Activated naive CD4-positive, alpha-beta T cell (primary cell): ENCODE measurements around the gene LUC7L.
"Not testable (repeated sequence)": the region's sequence is repeated elsewhere in the genome, so short reads cannot be mapped to it uniquely, and the experiment has no call there.

Experiments used
- DNase-seq, 4 experiments: peaks; one replicate each; lab custom pipeline; 2025; lab: John Stamatoyannopoulos, UW

The LUC7L gene

DNA sequence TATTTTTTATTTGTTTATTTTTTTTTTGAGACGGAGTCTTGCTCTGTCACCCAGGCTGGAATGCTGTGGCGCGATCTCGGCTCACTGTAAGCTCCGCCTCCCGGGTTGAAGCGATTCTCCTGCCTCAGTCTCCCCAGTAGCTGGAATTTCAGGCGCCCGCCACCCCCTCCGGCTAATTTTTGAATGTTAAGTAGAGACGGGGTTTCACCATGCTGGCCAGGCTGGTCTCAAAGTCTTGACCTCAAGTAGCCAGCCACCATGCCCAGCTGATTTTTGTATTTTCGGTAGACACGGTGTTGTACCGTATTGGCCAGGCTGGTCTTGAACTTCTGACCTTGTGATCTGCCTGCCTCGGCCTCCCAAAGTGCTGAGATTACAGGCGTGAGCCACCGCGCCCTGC, 1.1 kb upstream of the LUC7L start:
- not testable (repeated sequence) for DNase-seq

DNA sequence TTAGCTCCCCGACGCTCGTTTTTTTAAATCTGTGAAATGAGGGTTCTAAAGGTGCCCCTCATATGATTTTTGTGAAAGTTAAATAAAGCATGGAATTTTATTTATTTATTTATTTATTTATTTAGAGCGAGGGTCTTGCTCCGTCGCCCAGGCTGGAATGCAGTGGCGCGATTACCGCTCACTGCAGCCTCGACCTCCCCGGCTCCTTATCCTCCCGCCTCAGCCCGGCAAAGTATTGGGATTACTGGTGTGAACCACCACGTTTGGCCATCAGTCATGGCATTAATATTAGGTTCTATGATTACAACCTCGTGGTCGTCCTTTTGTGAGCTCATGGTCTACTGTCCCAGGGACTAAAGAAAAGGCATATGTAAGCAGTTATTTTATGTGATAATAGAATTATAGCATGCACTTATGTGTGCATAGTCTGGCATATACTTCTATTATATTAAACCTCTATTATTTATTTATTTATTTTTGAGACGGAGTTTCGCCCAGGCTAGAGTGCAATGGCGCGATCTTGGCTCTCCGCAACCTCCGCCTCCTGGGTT, 557 bp upstream of the LUC7L start:
- DNase-seq: no peak

DNA sequence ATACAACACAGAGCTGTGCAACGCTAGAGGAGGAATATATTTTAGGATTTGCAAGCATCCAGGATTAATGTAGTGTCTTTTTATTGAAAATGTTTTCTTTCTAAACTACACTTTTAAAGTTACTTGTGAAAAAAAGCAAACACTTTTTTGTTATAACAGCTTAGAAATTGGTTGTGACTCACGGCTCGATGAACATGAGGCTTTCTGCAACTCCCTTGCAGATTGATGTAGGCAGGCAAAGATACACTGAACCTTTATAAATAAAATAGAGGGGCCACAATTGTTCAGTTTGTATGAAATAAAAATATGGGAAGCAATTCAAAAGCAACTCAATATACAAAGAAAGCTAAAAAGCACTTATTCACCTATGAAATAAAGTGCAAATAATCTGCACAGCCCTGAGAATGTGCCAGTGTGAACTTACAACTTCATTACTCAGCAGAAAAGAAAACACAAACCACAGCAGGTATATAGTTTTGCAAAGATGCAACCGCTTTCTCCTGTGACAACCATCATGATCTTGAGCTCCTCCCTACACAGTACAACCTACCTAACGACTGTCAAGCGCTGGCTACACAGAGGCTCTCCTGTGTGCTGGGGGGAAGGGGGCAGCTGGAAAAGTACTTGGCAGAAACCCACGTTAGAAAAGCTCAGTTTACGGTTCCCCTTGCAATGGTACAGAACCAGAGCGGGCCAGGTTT, 948 bp downstream of the LUC7L start:
- DNase-seq: no peak

DNA sequence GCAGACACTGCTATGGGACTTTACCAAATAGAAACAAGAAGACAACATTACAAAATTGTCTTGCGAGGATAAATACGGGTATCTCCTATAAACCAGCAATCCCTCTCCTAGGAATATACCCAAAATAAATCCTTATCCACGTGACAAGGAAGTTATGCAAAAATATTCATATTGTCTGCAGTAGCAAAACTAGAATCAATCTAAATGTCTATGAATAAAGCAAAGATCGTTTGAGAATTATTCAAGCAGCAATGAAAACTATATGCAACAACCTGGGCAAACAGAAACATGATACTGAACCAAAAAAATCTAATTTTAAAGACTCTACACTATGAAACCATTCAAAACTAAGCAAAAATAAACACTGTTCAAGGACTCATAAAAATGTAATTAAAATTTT, 9.2 kb downstream of the LUC7L start:
- no peak for DNase-seq

DNA sequence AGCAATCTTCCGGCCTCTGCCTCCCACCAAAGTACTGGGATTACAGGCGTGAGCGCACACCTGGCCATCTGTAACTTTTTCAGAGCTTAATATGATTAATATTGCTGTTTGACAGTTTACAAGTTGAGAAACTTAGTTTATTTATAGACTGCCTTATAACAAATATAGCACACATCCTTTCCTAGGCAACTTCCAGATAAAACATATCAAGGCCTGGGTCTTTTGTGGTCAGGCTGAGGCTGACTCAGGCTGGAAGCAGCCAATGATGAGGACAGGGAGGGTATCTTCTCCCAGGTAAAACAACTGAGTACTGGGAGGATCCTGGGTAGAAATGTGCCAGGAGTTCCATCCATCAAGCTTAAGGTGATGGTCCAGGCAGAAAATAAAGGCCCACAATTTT, 16.2 kb downstream of the LUC7L start:
- DNase-seq: no peak

DNA sequence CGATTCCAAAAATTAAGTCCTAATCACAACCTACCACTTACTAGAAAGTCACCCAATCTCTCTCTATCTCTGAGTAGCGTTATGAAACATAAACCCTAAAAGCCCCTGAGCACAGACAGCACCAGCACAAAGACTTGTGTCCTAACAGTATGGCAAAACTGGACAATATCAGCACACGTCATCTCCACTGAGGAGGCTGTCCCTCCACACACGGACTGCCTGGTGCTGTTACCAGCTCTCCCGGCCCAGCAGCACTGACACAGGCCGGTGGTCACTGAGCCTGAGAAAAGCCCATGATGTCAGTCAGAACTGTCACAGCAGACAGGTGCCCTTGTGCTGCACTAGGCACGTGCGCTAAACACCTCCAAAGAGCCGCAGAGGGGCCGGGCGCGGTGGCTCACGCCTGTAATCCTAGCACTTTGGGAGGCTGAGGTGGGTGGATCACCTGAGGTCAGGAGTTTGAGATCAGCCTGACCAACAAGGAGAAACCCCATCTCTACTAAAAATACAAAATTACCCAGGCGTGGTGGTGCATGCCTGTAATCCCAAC, 17.5 kb downstream of the LUC7L start:
- not testable (repeated sequence) for DNase-seq

DNA sequence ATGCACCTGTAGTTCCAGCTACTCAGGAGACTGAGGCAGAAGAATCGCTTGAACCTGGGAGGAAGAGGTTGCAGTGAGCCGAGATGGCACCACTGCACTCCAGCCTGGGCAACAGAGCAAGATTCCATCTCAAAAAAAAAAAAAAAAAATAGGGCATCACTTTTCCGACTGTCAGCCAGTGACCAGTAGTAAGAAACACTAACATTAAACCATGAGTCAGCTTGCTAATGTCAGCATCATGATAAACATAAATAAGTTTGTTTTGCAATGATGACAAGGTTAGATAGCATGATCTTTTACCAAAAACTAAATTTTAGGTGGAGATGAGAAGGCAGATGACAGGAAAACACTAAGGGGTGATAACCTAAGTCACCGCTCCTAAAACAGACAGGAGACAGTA, 19.9 kb downstream of the LUC7L start:
- not testable (repeated sequence) for DNase-seq

DNA sequence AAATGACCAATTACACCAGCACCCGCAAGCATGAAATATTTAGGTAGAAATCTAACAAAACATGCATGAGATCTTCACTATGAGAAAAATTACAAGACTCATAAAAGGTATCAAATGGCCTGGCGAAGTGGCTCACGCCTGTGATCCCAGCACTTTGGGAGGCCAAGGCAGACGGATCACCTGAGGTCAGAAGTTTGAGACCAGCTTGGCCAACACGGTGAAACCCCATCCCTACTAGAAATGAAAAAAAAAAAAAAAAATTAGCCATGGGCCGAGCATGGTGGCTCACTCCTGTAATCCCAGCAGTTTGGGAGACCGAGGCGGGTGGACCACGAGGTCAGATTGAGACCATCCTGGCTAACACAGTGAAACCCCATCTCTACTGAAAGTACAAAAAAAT, 25.2 kb downstream of the LUC7L start:
- not testable (repeated sequence) for DNase-seq

DNA sequence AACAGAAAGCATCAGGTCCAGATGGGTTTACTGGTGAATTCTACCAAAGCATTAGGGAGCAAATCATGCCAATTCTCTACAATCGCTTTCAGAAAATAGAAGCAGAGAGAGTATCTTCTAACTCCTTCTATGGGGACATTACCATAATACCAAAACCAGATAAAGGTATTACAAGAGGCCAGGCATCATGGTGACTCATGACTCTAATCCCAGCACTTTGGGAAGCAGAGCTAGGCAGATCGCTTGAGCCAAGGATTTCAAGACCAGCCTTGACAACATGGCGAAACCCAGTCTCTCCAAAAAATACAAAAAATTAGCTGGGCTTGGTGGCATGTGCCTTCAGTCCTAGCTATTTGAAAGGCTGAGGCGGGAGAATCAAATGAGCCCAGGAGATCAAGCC, 26.0 kb downstream of the LUC7L start:
- no peak for DNase-seq

DNA sequence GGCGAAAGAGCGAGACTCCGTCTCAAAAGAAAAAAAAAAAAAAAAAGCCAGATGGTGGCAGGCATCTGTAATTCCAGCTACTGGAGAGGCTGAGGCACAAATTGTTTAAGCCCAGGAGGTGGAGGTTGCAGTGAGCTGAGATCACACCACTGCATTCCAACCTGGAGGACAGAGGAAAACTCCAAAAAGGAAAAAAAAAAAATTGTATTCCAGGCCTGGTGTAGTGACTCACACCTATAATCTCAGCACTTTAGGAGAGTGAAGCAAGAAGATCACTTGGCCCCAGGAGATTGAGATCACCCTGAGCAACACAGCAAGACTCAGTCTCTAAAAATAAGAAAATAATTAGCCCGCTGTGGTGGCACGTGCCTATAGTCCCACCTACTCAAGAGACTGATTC, 28.9 kb downstream of the LUC7L start:
- no peak for DNase-seq

DNA sequence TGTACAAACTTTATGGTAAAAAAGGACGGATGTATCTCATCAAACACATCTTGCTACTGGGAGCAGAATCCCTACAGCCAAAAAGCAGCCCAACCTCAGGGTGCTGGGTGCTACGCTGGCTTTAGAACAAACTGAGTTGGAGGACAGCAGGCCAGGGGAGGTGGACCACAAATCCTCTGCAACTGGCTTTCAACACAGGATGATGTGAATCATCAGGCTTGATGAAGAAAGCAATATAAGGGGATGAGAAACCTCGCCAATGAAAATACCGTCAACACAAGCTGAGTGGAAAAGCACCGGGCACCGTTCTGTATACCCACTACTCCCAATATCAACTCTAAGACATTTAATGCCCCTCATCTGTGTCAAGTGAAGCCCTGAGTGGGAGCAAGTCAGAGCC, 34.7 kb downstream of the LUC7L start:
- no peak for DNase-seq

DNA sequence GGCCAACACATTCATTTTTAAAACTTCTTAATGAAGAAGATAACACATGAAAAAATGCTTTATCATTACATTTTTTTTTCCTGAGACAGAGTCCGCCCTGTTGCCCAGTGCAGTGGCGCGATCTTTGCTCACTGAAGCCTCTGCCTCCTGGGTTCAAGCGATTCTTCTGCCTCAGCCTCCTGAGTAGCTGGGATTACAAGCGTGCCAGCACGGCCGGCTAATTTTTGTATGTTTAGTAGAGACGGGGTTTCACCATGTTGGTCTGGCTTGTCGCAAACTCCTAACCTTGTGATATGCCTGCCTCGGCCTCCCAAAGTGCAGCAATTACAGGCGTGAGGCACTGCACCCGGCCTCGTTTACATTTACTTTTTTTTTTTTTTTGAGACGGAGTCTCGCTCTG, 35.8 kb downstream of the LUC7L start:
- DNase-seq: no peak

DNA sequence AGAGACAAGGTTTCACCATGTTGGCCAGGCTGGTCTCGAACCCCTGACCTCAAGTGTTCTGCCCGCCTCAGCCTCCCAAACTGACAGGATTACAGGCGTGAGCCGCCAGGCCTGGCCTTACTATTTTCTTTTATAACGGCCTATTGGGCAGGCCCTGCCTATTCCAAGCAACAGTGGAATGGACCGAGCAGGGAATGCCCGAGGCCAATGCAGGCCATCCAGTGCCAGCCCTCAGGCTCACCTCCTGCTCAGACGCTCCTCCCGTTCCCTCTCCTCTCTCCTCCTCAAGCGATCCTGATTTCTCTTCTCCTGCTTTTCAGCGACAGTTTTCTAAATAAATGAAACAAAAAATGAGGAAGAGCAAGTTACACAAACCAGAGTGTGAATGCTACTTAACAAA, 36.6 kb downstream of the LUC7L start:
- DNase-seq: no peak

DNA sequence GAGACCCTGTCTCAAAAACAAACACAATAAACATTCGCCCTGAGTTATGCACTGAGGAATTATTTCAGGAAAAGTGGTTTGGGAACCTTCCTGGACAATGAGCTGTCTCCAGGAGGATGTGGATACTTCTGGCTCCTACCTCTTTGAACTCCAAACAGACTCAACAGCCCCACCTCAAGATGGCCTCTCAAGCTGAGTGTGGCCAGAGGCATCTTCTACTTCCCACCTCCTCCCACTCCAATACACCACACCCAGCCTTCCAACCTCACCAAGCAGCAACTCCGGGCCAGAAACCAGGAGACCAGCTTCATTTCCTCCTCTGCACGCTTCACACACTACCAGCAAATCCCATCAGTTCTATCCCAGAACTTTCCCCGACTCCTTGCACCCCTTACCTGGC, 37.4 kb downstream of the LUC7L start:
- DNase-seq: no peak

DNA sequence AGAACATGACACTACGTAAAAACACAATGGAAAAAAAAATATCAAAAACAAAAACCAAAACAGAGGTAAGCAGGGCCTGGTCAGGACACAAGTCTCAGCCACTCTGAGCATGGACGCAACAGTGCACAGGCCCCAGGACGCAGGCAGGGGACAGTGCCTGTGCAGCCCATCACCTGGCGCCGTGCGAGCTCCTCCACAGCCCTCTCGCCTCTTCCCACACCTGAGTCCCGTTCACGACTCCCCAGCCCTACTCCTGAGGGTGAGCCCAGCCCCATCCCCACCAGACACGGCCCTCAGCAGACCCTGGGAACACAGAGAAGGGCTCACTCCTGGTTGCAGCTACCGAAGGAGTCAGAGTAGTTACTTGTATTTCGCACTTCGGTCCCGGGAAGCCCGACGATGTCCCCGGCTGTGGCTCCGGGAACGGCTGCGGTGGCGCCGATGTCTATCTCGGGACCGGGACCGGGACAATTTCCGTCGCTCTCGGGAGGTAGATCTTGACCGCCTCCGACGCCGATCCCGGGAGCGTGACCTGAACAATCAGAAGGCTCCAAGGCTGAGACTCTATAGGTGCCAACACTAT, 39.6 kb downstream of the LUC7L start:
- DNase-seq: no peak

DNA sequence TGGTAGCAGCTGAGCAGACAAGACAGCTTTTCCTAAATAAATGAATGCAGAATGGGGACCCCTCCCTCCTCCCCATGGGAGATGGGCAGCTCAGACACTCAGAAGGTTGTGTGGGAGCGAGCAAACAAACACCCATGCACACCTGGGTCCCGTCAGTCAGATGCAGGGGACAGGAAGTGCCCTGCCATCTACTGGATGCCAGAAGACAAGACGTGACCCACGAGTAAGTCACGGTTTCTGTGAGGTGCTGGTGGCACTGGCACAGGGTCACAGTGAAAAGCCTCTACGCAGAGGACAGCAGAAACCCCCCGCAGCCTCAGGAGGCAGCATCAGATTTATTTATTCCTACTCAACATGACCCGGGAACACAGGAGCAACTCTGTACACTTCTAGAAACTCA, 40.6 kb downstream of the LUC7L start:
- peak in 1 of 4 experiments; percentile 16 for DNase-seq

DNA sequence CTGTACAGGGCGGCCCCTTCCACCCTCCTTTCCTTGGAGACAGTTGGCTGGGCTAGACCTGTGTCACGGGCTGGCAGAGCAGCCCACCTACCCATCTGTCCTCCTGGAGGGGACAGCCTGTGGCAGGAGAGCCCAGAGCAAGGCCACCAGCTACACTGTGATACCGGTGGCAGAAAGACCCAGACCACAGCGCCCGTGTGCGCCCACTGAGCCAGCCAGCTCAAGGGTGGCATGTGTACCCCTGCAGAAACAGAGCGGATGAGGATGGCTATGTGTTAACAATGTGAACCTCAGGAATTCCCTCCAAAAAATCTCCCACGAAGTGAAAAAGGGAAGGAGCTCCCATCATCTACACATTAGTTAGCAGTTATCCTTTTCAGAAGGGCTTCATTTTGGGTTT, 41.9 kb downstream of the LUC7L start:
- no peak for DNase-seq

DNA sequence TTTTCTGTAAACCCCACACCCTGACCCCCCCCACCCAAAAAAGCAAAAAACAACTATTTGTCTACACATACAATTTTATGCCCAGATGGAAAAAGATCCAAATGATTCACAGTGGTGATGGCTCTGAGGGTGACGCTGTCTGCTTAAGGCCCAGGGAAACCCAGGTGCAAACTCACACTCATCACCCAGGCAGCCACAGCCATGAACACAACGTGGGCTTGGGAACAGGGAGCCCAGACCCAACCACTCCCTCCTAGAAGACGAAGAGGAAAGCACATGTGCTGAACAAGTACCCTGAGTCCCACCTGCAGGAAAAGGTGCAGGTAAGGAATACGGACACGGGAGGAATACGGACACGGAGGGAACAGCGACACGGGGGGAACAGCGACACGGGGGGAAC, 43.6 kb downstream of the LUC7L start:
- DNase-seq: no peak

DNA sequence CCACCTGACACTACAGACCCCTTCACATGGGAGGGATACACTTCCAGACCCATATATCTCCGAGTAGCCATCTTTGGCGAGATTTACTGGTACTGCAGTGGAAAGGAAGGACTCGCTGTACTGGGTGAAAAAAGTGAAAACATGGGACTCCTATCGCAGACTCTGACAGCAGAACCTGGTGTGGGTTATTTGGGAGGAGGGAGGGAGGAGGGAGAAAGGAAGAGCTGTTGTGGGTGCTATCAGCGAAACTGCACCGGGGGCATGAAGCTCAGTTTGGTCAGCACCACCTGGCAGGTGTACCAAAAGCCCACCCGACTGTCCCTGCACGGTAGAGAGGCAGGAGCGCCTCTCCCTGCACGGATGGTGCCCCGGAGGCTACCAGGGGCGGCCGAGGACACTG, 44.0 kb downstream of the LUC7L start:
- DNase-seq: no peak

DNA sequence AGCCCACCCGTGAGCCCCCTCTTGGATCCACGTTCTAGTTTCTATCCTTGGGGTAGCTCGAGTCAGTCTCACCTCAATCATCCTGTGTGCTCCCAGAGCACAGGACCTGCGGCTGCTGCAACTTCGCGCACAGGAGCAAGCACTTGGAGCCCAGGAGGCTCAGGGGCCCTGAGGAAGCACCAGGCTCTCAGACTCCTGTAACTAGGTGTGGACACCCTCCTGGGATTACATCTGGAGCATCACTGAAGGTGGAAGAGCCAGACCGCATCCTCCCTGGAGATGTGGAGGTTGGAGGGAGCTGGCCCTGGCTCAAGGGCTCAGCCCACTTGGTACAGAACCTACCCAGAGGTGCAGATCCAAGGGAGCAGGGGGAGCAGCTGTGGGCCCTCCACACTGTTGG, 46.2 kb downstream of the LUC7L start:
- no peak for DNase-seq

DNA sequence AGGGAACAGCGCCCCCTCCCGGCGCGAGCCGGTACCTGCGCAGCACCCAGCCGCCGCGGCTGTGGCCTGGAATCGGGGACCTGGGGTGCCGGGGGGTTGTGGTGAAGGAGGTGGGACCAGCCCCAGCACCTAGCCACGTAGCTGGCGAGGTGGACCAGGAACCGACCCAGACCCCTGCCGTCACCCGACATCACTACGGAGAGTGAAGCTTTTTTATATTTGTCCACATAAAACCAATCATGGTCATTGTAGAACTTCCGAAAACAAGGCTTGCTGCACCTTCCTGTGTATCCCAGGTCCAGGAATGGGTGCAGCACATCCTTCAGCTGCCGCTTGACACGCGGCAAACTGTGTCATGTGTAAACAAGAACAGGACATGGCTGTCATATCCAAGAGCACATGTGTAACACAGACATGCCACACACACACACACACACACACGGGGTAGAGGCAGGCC, 47.7 kb downstream of the LUC7L start:
- peak in 3 of 4 experiments; percentile 78 to 86 (median 80) for DNase-seq

DNA sequence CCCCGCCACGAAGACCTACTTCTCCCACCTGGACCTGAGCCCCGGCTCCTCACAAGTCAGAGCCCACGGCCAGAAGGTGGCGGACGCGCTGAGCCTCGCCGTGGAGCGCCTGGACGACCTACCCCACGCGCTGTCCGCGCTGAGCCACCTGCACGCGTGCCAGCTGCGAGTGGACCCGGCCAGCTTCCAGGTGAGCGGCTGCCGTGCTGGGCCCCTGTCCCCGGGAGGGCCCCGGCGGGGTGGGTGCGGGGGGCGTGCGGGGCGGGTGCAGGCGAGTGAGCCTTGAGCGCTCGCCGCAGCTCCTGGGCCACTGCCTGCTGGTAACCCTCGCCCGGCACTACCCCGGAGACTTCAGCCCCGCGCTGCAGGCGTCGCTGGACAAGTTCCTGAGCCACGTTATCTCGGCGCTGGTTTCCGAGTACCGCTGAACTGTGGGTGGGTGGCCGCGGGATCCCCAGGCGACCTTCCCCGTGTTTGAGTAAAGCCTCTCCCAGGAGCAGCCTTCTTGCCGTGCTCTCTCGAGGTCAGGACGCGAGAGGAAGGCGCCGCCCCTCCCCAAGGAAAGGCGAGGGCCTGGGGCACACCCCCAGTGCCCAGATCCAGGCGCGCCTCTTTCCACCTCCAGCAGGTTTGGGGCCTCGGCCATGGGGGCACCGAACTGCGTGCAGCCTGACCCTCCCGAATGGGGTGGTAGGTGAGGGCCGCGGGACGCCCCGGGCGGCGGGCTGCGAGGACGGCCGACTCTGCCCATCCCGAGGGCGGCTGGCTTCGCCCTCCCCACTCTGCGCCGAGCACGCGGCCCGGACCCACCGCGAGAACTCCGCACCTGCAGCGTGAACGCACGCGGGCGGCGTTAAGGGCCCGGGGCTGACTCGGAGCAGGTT, 48.3 kb downstream of the LUC7L start:
- peak in 1 of 4 experiments; percentile 75 for DNase-seq
